PC-3 (cell line): ENCODE data around the gene DOCK8. TPM values are rescaled to one million over a fixed set of nuclear protein-coding genes. Genes with fewer than 3 reads are reported as not detected.

ENCODE experiments used
- ATAC-seq: fragments of 200-7000 bp; cut with Tn5 transposase; 2 replicates; pipeline ENCODE4 v1.9.1; 2020; ENCODE audit warnings: mild to moderate bottlenecking, moderate library complexity
- BruUV-seq: library from RNA; stranded (reverse); fragments of 400-500 nt; replicated peaks from 2 replicates; lab custom pipeline; 2021; lab: Mats Ljungman, UMichigan
- CTCF ChIA-PET: fragments of 300-600 bp; sonication (Branson Sonifier 250); formaldehyde crosslinking; loops from one replicate; lab custom pipeline; 2022; ENCODE audit warnings: antibody characterized with exemption; lab: Charles Lee
- POLR2A ChIA-PET: fragments of 300-600 bp; sonication (Branson Sonifier 250); formaldehyde crosslinking; loops from one replicate; lab custom pipeline; 2022; ENCODE audit warnings: antibody characterized with exemption; ENCODE audit not compliant: unreplicated experiment; lab: Charles Lee
- DNase-seq: peaks from one replicate; pipeline ENCODE4 v3.0.0-alpha.2; 2015
- H2AFZ ChIP-seq: fragments of 300-600 bp; sonication (generic); 2 replicates; pipeline ENCODE4 v1.6.0; 2016; ENCODE audit warnings: antibody characterized with exemption, low read length
- H3F3A ChIP-seq: fragments of 300-600 bp; sonication (generic); one replicate; pipeline ENCODE4 v1.6.0; 2017; ENCODE audit warnings: antibody characterized with exemption, low read length, control low read depth, mild to moderate bottlenecking; ENCODE audit not compliant: unreplicated experiment
- H3K27ac ChIP-seq: fragments of 300-600 bp; sonication (generic); 2 replicates; pipeline ENCODE4 v1.5.1; 2016; ENCODE audit warnings: mild to moderate bottlenecking, low read length
- H3K27me3 ChIP-seq: fragments of 300-600 bp; sonication (generic); 2 replicates; pipeline ENCODE4 v1.6.1; 2016; ENCODE audit warnings: low read length, mixed read lengths
- H3K36me3 ChIP-seq: fragments of 300-600 bp; sonication (generic); 2 replicates; pipeline ENCODE4 v1.6.1; 2016; ENCODE audit warnings: low read depth, mixed run types, low read length, mixed read lengths
- H3K4me1 ChIP-seq: fragments of 300-600 bp; sonication (generic); 2 replicates; pipeline ENCODE4 v1.5.1; 2016; ENCODE audit warnings: low read length; ENCODE audit not compliant: insufficient read depth
- H3K4me2 ChIP-seq: fragments of 300-600 bp; sonication (generic); 2 replicates; pipeline ENCODE4 v1.6.0; 2016; ENCODE audit warnings: low read length
- H3K4me3 ChIP-seq: fragments of 300-600 bp; sonication (generic); 2 replicates; pipeline ENCODE4 v1.5.1; 2016; ENCODE audit warnings: mild to moderate bottlenecking, low read length, mixed read lengths
- H3K79me2 ChIP-seq: fragments of 300-600 bp; sonication (generic); 2 replicates; pipeline ENCODE4 v1.6.1; 2017; ENCODE audit warnings: low read length, mixed read lengths
- H3K9ac ChIP-seq: fragments of 300-600 bp; sonication (generic); 2 replicates; pipeline ENCODE4 v1.6.0; 2016; ENCODE audit warnings: mild to moderate bottlenecking, low read length
- H3K9me2 ChIP-seq: fragments of 300-600 bp; sonication (generic); replicated peaks from 2 replicates; pipeline ENCODE4 v1.6.1; 2016; ENCODE audit warnings: mixed run types, low read length, mixed read lengths
- H3K9me3 ChIP-seq: fragments of 300-600 bp; sonication (generic); 2 replicates; pipeline ENCODE4 v1.6.1; 2016; ENCODE audit warnings: low read length, mixed read lengths
- H4K20me1 ChIP-seq: fragments of 300-600 bp; sonication (generic); 2 replicates; pipeline ENCODE4 v1.6.1; 2016; ENCODE audit warnings: low read length, mixed read lengths
- EZH2 ChIP-seq: fragments of 300-600 bp; sonication (generic); IDR thresholded peaks from one replicate; pipeline ENCODE4 v1.6.1; 2017; ENCODE audit warnings: antibody characterized with exemption, mild to moderate bottlenecking, low read length; ENCODE audit not compliant: unreplicated experiment
- EZH2phosphoT487 ChIP-seq: fragments of 300-600 bp; sonication (generic); IDR thresholded peaks from 2 replicates; pipeline ENCODE4 v1.6.1; 2018; ENCODE audit warnings: mild to moderate bottlenecking, antibody characterized with exemption, low read length, borderline replicate concordance
- intact Hi-C: fragments of 100-400 bp; cut with micrococcal nuclease; formaldehyde crosslinking; loops from 2 replicates; pipeline ENCODE4 v1.9.0; 2023
- total RNA-seq: library from RNA; depleted of rRNA; stranded (reverse); fragments of >200 nt; gene quantifications from 2 replicates; pipeline ENCODE4 v1.2.3, GENCODE V29; 2014
- TF ChIP-seq, protein P1 (sequence below): fragments of 300-600 bp; sonication (generic); conservative IDR thresholded peaks from 2 replicates; pipeline ENCODE4 v1.5.1; 2017; ENCODE audit warnings: antibody characterized with exemption, low read depth, mild to moderate bottlenecking, low read length

Gene DOCK8
- total RNA-seq, 1 experiment from 2014 or later: 1.9 TPM

DNA sequence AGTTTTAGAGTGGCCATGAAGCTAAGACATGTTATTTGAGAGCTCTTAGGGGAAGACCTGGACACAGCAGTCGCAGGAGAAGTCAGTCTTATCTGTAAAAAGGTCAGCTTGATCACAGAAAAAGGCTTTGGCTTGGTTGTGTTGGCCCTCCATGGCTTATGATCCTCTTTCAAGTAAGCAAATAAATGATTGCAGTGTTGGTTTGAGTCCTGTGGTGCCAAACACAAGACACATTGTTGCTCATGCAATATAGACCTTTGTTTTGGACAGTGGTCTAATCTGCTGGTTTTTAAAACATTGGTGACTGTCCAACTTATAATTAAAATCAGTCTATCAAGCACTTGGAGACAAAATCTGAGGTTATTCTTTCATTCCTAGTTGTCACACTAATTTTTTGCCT, 54.0 kb downstream of the DOCK8 start:
- Histone ChIP-seq H3K9me2 (no peaks in the 10 kb centered on the region), H3K4me1 (no peaks in the 10 kb centered on the region), H3F3A (no peaks in the 10 kb centered on the region), H3K79me2 (no peaks in the 10 kb centered on the region), H3K9me3 (no peaks in the 10 kb centered on the region), H3K9ac (no peak overlapping the region), H2AFZ (no peak overlapping the region), H3K4me2 (no peak overlapping the region), H3K36me3 (no peaks in the 10 kb centered on the region), H4K20me1 (no peaks in the 10 kb centered on the region), H3K27ac (no peak overlapping the region), H3K4me3 (no peak overlapping the region), H3K27me3 (no peaks in the 10 kb centered on the region)
- POLR2A ChIA-PET: no interaction called here
- ATAC-seq: no peak
- CTCF ChIA-PET: no interaction called here
- intact Hi-C loops: no loop called here
- no TSS peak for BruUV-seq
- TF ChIP-seq EZH2phosphoT487 (no peak), EZH2 (no peak)
- TF ChIP-seq, protein P1, sequence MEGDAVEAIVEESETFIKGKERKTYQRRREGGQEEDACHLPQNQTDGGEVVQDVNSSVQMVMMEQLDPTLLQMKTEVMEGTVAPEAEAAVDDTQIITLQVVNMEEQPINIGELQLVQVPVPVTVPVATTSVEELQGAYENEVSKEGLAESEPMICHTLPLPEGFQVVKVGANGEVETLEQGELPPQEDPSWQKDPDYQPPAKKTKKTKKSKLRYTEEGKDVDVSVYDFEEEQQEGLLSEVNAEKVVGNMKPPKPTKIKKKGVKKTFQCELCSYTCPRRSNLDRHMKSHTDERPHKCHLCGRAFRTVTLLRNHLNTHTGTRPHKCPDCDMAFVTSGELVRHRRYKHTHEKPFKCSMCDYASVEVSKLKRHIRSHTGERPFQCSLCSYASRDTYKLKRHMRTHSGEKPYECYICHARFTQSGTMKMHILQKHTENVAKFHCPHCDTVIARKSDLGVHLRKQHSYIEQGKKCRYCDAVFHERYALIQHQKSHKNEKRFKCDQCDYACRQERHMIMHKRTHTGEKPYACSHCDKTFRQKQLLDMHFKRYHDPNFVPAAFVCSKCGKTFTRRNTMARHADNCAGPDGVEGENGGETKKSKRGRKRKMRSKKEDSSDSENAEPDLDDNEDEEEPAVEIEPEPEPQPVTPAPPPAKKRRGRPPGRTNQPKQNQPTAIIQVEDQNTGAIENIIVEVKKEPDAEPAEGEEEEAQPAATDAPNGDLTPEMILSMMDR: no peak
- DNase-seq: no peak

DNA sequence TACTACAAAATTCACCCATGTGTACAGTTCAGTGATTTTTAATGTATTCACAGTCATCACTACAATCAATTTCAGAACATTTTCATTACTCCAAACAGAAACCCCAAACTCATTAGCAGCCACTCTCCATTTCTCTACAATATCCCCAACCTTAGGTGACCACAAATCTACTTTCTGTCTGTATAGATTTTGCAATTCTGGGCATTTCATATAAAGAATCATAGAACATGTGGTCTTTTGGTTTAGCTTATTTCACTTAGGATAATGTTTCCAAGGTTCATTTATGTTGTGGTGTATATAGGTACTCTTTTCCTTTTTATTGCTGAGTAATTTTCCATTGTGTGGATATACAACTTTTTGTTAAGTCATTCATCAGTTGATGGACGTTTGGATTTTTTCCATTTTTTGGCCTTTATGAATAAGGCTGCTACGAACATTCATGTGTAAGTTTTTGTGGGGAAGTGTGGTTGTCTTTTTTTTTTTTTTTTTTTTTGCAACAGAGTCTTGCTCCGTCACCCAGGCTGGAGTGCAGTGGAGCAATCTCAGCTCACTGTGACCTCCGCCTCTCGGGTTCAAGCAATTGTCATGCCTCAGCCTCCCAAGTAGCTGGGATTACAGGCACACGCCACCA, 54.5 kb downstream of the DOCK8 start:
- TF ChIP-seq EZH2phosphoT487 (no peak), EZH2 (no peak)
- TF ChIP-seq, protein P1: no peak

DNA sequence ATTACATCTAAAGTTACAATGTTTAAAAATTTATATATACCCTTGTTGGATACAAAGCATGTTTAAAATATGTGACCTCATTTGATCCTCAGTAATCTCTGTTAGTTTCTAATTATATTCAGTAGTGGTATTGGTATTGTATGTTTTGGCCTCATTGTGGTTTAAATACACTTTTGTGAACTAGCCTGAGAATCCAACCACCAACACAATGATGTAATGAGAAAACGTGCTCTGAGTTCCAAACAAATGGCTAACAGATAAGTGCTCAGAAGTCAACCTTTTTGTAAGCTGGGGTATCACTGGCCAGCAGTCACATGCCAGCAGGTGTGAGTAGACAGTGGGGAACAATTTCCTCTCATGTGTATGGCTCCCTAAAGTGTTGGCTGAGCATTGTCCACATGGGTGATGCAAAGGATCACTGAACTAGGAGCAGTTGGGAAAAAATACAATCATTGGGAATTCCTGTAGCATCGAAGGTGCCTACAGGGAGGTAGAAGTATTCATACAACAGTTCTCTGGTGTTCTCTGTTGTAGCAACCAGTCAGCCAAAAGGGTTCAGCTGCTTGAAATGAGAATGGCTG, 56.1 kb downstream of the DOCK8 start:
- POLR2A ChIA-PET: no interaction called here

More for the DNA sequence above, 54.5 kb downstream of the DOCK8 start:
- POLR2A ChIA-PET: no interaction called here
- DNase-seq (no peak), ATAC-seq (no peak)
- Histone ChIP-seq H3K27ac (no peak overlapping the region), H3K4me1 (no peaks in the 10 kb centered on the region), H3F3A (no peaks in the 10 kb centered on the region), H3K9me3 (no peaks in the 10 kb centered on the region), H3K27me3 (no peaks in the 10 kb centered on the region), H3K36me3 (no peaks in the 10 kb centered on the region), H3K4me3 (no peak overlapping the region), H3K9ac (no peak overlapping the region), H3K79me2 (no peaks in the 10 kb centered on the region), H3K4me2 (no peak overlapping the region), H2AFZ (no peak overlapping the region), H4K20me1 (no peaks in the 10 kb centered on the region), H3K9me2 (no peaks in the 10 kb centered on the region)
- intact Hi-C loops: no loop called here
- no TSS peak for BruUV-seq
- CTCF ChIA-PET: no interaction called here

More for the DNA sequence above, 56.1 kb downstream of the DOCK8 start:
- ATAC-seq (no peak), DNase-seq (no peak)
- Histone ChIP-seq H3K9me2 (no peaks in the 10 kb centered on the region), H3F3A (no peaks in the 10 kb centered on the region), H3K9me3 (no peaks in the 10 kb centered on the region), H3K9ac (no peak overlapping the region), H3K36me3 (no peaks in the 10 kb centered on the region), H3K27me3 (no peaks in the 10 kb centered on the region), H4K20me1 (no peaks in the 10 kb centered on the region), H3K79me2 (no peaks in the 10 kb centered on the region), H3K4me1 (no peaks in the 10 kb centered on the region), H3K4me2 (no peak overlapping the region), H2AFZ (no peak overlapping the region), H3K27ac (no peak overlapping the region), H3K4me3 (no peak overlapping the region)
- CTCF ChIA-PET: no interaction called here
- no TSS peak for BruUV-seq
- intact Hi-C loops: no loop called here
- TF ChIP-seq, protein P1: no peak
- no peak for TF ChIP-seq EZH2phosphoT487
- TF ChIP-seq EZH2: no peak
